Posterior cingulate gyrus (tissue), 11 donors: Measurements from ENCODE around the gene KBTBD7.
"Not testable (repeated sequence)": the region's sequence is repeated elsewhere in the genome, so short reads cannot be mapped to it uniquely, and the experiment has no call there.

Experiments
- DNase-seq, 10 donors: peaks; one replicate each; pipeline versions ENCODE4 v3.0.0 to v3.0.0-alpha.2; 2020 to 2021; ENCODE audit warnings: mixed read lengths in 3 of 10
- intact Hi-C: fragments of 100-400 bp; cut with DNase I; formaldehyde crosslinking; loops from one replicate; pipeline ENCODE4 v1.15.1; 2023

Gene KBTBD7

DNA sequence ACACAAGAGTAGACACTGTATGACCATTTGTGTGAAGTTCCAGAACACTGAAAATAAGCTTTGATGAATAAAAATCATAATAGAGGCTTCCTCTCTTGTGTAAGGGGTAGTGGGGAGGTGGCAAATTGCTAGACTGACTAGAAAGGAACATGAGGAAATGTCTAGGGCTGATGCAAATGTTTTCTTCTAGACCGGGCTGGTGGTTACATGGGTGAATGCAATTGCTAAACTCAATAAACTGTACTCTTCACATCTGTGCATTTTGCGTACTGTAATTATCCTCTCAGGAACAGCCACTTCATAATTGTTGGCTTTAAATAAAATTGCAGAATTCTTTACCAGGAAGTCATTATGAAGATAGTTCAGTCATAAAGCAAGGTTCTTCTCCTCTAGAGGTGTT lies 5.2 kb upstream of the KBTBD7 start:
- DNase-seq = no peak
- intact Hi-C loops = loop anchor here (5.0 to 10.0 kb wide), 2 partner anchors 63 to 135 kb away; partner anchors contain the start of genes MTRF1 and WBP4

DNA sequence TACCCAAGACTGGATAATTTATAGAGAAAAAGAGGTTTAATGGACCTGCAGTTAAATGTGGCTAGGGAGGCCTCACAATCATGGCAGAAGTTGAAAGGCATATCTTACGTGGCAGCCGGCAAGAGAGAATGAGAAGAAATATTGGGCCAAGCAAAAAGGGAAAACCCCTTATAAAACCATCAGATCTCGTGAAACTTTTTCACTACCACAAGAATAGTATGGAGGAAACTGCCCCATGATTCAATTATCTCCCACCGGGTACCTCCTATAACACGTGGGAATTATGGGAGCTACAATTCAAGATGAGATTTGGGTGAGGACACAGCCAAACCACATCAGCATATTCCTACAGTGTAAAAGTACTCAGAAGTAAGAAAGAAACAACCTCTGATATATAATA lies 4.7 kb upstream of the KBTBD7 start:
- no peak for DNase-seq
- intact Hi-C loops = loop anchor here (5.0 to 10.0 kb wide), 2 partner anchors 63 to 134 kb away; partner anchors contain the start of genes MTRF1 and WBP4

DNA sequence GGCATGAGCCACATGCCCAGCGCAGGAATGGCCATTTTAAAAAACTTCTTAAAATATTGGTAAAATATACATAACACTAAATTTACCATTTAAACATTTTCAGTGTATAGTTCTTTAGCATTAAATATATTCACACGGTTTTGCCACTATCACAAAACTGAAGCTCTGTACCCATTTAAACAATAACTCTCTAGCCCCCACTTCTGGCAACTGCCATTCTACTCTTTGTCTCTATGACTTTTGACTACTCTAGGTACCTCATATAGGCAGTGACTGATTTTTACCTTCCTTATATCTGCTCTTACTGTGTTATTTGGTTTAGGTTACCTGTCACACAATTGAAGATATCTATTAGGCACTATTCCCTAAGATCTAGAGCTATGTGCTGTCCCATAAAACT lies 2.3 kb upstream of the KBTBD7 start:
- DNase-seq = no peak
- intact Hi-C loops = loop anchor here (5.0 to 10.0 kb wide), 2 partner anchors 66 to 132 kb away; partner anchors contain the start of genes MTRF1 and WBP4

DNA sequence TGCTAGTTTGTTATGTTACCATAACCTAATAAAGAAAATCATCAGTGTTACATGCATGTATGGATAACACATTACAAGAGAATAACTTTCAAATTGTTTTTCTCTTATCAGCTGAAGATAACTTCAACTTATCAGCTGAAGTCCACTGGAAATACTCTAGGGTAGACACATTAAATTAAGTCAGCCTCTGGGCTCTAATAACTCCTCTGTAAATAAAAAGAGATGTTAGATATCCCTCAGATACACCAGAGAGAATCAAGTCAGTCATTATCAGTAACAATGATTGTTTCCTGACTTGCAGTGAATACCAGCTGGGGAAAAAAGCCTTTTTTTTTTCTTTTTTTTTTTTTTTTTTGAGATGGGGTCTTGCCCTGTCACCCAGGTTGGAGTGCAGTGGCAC lies 1.6 kb upstream of the KBTBD7 start:
- no peak for DNase-seq
- intact Hi-C loops = loop anchor here (5.0 to 10.0 kb wide), 2 partner anchors 66 to 131 kb away; partner anchors contain the start of genes MTRF1 and WBP4

DNA sequence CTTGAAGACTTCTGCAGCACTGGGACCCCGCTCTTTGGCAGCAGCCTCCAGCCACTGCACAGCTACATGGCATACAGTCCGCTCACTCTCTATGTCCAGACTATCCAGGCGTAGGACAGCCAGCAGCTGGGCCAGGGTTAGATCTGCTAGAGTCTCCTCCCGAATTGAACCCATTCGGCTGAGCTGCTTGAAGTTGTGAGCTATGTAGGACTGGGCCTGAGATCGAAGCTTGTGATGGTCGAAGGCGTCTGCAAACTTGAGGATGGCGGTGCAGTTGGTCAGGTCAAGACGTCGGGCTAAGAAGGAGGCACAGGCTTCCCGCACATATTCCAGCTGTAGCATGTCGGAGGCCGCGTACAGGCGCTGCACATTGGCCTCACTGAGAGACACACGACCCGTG lies 900 bp downstream of the KBTBD7 start:
- no peak for DNase-seq
- intact Hi-C loops = loop anchor here (10.0 kb wide), 1 partner anchor 129 kb away; the partner anchor contains the start of gene WBP4

DNA sequence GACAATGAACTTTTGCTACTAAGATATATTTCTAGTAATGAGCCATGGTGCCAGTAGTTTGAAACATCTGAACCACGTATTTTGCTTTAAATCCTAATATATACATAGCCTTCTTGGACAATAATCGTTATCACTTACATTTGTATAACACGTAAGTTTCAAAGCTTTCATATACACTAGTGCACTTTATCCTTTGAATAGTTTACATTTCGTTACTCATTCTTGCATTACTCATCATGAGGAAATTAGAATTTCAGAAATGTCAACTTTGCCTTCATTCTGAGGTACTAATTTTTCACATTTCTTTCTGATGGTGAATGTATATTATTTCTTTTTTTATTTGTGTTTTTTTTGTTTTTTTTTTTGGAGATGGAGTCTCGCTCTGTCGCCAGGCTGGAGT lies 5.8 kb downstream of the KBTBD7 start:
- DNase-seq = no peak
- intact Hi-C loops = no loop called here

DNA sequence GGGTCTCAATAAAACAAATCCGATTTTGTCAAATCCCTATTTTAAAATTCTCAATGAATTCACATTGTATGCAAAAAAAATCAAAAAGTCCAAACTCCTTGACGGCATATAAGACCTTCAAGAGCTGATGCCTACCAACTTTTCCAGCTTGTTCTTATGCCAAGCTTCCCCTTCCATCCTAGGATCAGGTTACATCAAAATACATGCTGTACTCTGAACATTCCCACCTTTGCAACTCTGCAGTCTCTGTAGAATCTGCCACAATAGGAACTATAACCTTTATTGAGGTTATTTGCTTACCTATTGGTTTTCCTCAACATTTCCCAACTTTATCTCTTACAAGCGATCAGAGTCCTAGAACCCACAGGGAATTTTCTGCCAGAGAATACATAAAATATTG lies 7.9 kb downstream of the KBTBD7 start:
- intact Hi-C loops = no loop called here
- DNase-seq = no peak

DNA sequence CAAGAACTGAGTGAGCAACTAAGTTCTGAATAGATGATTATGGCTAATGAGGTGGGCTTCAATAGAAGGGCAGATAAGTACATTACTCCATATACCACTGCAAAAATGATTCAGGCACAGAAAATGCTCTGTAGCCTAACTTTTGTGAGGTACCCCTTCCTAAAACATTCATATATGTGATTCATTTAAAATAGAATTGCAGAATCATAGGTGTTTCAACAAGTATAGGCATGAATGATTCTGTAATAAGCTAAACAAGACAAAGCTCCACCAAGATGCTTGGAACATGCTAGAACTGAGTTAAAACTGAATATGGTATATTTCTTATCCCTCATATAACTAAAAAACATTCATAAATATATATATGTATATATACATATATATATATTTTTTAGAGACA lies 12.1 kb downstream of the KBTBD7 start:
- intact Hi-C loops = no loop called here
- DNase-seq = no peak

DNA sequence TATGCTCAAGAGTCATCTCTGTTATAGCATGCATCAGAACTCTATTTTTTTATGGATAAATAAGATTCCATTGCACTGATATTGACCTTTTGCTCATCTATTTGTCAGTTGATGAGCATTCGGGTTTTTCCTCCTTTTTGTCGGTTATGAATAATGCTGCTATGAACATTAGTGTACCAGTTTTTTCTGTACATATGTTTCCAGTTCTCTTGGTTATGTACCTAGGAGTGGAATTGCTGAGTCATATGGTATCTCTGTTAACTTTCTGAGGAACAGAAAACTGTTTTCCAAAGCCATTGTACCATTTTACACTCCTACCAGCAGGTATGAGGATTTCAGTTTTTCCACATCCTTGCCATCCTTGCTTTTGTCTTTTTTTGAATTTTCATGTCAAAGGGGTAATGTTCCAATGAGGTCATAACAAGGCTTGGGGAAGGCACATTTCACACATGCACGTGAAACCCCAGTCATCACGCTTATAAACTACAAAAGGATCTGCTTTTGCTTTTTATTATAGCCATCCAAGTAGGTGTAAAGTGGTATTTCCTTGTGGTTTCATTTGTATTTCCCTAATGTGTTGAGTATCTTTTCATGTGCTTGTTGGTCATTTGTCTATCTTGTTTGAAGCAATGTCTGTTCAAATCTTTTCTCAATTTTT lies 14.6 kb downstream of the KBTBD7 start:
- intact Hi-C loops = no loop called here

DNA sequence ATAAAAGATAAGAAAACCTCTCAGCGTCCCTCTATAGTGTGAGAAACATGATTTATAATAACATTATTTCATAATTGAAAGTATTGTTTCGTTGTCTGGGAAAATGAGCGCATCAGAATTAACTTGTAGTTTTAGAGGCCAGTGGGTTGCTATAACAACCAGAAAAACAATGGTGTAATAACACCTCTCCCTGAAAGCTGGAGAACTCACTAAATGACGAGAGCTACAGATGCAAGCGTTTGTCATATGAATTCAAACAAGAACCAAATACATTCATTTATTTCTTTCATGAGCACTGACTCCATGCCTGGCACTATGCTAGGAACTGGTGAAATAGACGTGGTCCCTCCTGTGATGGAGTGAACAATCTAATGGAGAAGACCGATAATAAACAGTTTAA lies 16.3 kb downstream of the KBTBD7 start:
- DNase-seq = no peak
- intact Hi-C loops = no loop called here

More for the DNA sequence above, 14.6 kb downstream of the KBTBD7 start:
- no peak for DNase-seq

DNA sequence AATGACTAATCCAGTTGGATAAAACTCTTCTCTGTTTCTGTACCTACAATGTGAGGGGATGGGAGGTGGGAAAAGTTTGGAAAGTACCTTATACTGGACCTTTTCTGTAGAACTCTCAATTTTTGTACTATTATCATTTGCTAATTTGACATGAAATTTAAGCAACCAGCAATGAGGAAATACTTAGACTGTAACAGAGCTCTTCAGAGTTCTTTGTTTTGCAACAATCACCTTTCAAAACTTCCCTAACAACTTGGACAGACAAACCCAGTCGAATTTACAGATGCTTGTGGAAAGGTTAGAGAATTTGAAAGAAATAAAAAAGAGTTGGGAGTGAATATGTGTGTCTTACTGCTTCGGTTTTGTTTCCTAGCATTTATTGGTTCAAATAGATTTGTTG lies 16.8 kb downstream of the KBTBD7 start:
- intact Hi-C loops = no loop called here

DNA sequence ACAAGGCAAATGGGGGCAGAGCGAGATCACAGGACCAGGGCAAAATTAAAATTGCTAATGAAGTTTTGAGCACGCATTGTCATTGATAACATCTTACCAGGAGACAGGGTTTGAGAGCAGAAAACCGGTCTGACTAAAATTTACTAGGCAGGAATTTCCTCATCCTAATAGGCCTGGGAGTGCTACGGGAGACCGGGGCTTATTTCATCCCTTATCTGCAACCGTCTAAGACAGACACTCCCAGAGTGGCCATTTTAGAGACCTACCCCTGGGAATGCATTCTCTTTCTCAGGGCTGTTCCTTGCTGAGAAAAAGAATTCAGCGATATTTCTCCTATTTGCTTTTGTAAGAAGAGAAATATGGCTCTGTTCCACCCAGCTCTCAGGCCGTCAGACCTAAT lies 18.8 kb downstream of the KBTBD7 start:
- DNase-seq, intact Hi-C loops: not testable (repeated sequence)

More for the DNA sequence above, 16.8 kb downstream of the KBTBD7 start:
- DNase-seq = no peak

DNA sequence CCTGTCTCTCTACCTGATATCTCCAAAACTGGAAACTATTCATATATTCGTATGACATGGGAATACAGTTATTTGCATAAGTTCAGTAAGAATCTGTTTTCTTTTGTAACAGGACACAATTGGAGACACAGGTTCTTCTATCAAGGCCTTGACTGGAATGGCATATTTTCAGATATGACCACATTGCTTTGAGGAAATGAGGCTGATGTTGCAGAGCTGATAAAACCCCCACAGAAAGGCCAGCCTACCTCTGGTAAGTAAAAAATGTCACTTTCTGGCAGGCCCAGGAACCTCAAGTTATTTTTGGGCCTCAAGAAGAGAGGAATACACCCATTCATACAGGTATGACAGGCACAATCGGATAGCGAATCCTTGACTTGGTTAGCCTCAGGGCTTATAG lies 32.2 kb downstream of the KBTBD7 start:
- intact Hi-C loops = no loop called here
- no peak for DNase-seq

DNA sequence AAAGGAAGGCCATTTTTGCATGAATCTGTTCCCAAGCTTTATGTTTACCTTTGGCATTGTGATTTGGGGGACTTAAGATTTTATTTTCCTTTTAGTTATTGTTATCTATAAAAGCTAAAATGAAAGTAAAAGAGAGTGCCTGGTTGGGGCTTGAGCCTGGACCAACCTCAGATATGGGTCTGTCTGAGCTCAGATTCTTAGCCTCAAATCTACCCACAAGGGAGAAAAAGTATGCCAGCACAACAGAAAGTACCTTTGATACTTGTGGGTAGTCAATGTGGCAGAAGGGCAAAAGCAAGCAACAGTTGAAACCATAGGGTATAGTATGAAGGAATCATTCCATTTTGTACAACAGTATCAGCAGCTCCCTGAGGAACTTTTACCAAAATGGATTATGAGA lies 35.2 kb downstream of the KBTBD7 start:
- intact Hi-C loops = no loop called here
- DNase-seq = no peak

DNA sequence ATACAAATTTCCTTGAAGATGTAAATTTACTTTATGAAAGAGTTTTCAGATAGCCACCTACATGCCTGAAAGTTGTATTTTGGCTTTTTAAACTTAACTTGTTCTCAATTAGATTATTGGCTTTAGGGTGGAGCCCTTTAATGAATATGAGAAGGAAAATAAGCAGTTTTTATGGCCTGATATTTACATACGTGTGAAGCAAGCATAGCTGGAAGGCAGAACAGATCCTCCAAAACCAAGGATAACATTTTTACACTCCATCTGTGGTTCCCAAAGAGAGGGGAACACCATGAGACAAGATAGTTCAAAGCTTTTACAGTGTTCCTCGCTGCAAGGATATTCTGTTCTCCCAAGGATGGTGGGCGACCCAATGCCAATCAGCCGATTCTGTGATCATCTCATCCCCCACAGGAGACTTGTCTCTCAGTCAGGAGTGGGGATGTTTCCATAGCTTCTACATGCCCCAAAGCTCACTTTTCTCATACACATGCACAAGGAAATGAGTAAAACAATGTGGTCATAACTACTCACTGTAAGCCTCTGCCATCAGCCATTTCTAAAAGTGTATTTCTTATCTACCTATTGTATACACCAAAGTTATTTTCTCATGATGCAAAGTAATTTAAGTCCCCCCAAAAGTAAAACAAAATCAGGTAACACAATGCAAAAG lies 37.2 kb downstream of the KBTBD7 start:
- DNase-seq = no peak
- intact Hi-C loops = no loop called here

DNA sequence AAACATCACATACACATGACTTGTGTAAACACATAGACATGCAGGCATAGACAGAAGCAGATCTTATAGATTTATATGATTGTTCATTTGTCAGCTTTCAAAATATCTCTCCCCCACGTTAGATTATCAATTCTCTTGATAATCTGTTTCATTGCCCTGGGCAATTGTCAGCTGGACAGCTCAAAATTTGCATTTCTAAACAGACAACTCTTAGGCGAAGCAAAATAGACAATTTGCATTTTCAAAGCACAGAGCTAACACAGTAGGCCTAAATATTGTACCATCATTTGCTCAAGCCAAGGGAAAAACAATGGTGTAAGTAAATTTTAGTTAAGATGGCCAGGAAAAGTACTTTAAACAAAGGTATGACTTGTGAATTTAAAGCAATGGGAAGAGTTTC lies 37.7 kb downstream of the KBTBD7 start:
- intact Hi-C loops = no loop called here

DNA sequence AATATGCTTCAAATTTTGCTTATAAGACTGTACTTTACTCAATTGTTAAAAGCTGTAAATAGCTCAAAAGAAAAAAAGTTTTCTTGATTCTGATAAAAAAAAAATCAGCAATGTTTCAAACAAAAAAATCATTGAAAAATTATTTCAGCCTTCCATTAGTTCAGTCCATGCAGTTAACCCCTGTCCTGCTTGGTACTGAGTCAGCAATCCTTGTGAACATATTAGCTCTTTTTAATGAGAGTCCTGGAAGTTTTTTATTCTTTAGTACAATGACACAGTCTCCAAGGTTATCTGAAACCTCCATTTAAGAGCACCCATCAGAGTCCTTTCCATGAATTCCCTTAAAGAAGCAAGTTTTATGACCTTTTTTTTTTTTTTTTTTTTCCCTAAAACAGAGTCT lies 40.3 kb downstream of the KBTBD7 start:
- DNase-seq = no peak
- intact Hi-C loops = no loop called here

More for the DNA sequence above, 37.7 kb downstream of the KBTBD7 start:
- DNase-seq = no peak

DNA sequence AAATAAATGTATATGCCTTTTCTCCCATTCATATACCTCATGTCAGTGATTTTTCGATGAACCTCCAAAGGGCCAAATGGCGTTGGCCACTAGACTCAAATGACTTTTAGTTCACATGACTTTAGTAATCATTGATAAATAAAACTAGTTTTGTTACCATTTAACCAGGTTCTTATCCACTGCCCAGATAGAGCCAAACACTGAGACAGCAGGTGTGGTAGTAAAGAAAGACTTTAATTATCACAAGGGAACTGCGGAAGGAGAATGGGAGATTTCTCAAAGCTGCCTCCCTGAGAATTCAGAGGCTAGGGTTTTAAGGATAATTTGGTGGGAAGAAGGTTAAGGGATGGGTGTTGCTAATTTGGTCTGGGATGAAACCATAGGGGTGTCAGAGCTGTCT lies 42.4 kb downstream of the KBTBD7 start:
- no peak for DNase-seq
- intact Hi-C loops = no loop called here

DNA sequence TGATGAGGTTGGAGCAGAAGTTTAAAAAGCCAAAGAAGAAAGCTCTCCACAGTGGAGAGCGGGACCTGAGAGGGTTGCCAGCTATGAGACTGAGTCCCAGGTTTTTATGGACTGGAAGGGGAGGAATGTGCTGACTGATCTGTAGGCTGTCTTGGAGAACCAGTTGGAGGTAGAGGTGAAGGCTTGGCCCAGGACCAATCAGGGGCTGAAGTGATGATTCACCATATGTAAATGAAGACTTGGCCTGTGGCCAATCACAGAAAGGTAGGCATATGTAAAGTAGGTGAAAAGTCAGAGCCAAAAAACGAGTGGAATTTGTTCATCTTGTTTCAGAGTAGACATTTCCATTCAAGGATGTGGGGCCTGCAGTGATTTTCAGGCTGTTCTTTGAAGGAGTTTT lies 44.3 kb downstream of the KBTBD7 start:
- intact Hi-C loops = no loop called here
- no peak for DNase-seq

DNA sequence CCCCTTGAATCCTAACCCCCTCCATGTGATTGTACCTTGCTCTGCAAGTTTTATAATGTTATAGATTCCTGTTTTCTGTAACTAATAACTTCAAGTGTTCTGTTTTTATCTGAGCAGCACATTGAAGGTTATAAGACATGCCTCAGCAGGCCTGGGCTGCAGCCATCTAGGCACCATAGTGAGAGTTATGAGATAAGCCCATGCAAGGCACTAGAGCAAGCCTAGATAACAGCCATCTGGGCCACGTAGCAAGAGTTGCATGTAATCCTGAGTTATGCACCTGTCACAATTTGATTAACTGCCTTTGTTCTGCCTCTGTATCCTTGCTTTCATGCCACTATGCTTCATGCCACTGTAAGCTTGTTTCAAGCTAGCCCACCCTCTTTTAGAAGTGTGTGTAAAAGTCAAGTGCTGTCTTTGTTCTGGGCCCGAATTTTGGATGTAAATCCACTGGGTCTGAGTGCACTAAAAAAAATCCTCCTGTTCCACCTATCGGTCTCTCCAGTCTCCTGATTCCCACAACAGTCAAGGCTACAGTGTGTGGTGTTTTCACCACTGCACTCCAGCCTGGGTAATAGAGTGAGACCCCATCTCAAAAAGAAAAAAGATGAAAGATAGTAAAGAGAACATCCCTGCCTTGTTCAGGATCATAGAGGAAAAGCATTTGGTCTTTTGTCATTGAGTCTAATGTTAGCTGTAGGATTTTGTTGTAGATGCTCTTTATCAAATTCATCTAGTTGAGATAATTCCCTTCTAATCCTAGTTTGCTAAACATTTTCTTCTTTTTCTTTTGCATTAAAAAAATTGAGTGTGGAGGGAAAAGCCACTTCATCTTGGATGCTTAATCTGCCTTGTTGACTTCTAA lies 45.7 kb downstream of the KBTBD7 start:
- intact Hi-C loops = no loop called here
- DNase-seq = no peak
